ENCODE data around the gene KRIT1. TPM values are rescaled to one million over a fixed set of nuclear protein-coding genes. Genes with fewer than 3 reads are reported as not detected.
A peak's percentile ranks its signal among the peaks of the same experiment; 100 is the strongest.
"Not testable (repeated sequence)": the region's sequence is repeated elsewhere in the genome, so short reads cannot be mapped to it uniquely, and the experiment has no call there.

KRIT1 gene
- total RNA-seq, 3 donors from 2014 or later, result 30.4 to 30.7 (median 30.4) TPM

DNA sequence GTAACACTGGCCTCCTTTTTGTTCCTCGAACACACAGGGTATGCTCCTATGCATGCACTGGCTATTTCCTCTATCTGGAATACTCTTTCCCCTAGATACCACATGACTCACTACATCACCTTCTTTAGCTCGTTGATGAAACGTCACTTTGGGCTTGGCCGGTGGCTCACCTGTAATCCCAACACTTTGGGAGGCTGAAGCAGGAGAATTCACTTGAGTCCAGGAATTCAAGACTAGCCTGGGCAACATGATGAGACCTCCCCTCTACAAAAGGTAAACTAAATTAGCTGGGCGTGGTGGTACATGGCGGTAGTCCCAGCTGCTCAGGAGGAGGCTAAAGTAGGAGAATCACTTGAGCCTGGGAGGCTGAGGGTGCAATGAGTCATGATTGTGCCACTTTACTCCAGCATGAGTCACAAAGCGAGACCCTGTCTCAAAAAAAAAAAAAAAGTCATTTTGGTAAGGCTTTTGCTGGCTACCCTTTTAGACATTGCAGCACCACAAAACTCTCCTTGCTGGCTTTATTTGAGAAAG is 14.6 kb upstream of the KRIT1 start:
- Mint-ChIP-seq H3K27me3 (ENCODE audit: low read depth) (no peaks in the 10 kb centered on the region), H3K4me1 (ENCODE audit: low read depth) (peaks cover 13% of the 10 kb centered on the region), H3K36me3 (ENCODE audit: insufficient read depth) (peaks cover 8% of the 10 kb centered on the region), H3K9me3 (no peaks in the 10 kb centered on the region), H3K4me3 (no peak overlapping the region)
- DNase-seq (no peak), ATAC-seq (no peak)

- H3K4me1 Mint-ChIP-seq (ENCODE audit: low read depth), result peaks cover 18% of the 10 kb centered on the region
- H3K4me3 Mint-ChIP-seq, result no peak overlapping the region
- DNase-seq (no peak), ATAC-seq (no peak)
- H3K27me3 Mint-ChIP-seq (ENCODE audit: low read depth), result no peaks in the 10 kb centered on the region
- peaks cover 12% of the 10 kb centered on the region for H3K36me3 Mint-ChIP-seq (ENCODE audit: insufficient read depth)
- peaks cover 4% of the 10 kb centered on the region for H3K9me3 Mint-ChIP-seq
Measured at GRCh38 chr7:92259610-92260247, 14.0 kb upstream of the KRIT1 start.

GRCh38 chr7:92259062-92259461 is 13.3 kb upstream of the KRIT1 start:
- no peak overlapping the region for H3K4me3 Mint-ChIP-seq
- ATAC-seq, result no peak
- no peak for DNase-seq
- H3K4me1 Mint-ChIP-seq (ENCODE audit: low read depth), result peaks cover 19% of the 10 kb centered on the region
- H3K27me3 Mint-ChIP-seq (ENCODE audit: low read depth), result no peaks in the 10 kb centered on the region
- peaks cover 4% of the 10 kb centered on the region for H3K9me3 Mint-ChIP-seq
- H3K36me3 Mint-ChIP-seq (ENCODE audit: insufficient read depth), result peaks cover 12% of the 10 kb centered on the region

DNA sequence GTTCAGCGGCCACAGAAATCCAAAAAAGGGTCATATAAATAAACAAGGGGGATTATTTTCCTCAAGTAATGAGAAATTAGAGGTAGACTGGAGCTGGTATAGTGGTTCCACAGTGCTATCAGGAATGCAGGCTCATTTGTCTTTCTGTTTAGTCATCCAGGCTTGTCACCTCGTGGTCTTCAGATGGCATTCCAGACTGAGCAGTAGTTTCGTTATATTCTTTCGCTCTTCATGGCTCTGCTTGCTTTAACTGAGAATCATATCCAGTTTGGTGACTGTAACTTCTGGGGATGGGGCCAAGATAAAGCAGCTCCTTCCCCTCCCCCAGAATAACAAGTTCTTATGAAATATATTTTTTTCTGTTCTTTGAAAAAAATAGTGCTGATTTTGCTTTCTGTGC is 9.6 kb upstream of the KRIT1 start:
- DNase-seq (no peak), ATAC-seq (no peak)
- no peak overlapping the region for H3K4me3 Mint-ChIP-seq
- peaks cover 4% of the 10 kb centered on the region for H3K9me3 Mint-ChIP-seq
- peaks cover 19% of the 10 kb centered on the region for H3K36me3 Mint-ChIP-seq (ENCODE audit: insufficient read depth)
- H3K4me1 Mint-ChIP-seq (ENCODE audit: low read depth), result peaks cover 29% of the 10 kb centered on the region
- no peaks in the 10 kb centered on the region for H3K27me3 Mint-ChIP-seq (ENCODE audit: low read depth)

GRCh38 chr7:92254800-92255199 is 9.1 kb upstream of the KRIT1 start:
- ATAC-seq; DNase-seq; H3K27me3 Mint-ChIP-seq (ENCODE audit: low read depth); H3K4me3 Mint-ChIP-seq; H3K9me3 Mint-ChIP-seq: not testable (repeated sequence)
- peaks cover 25% of the 10 kb centered on the region for H3K4me1 Mint-ChIP-seq (ENCODE audit: low read depth)
- peaks cover 16% of the 10 kb centered on the region for H3K36me3 Mint-ChIP-seq (ENCODE audit: insufficient read depth)

DNA sequence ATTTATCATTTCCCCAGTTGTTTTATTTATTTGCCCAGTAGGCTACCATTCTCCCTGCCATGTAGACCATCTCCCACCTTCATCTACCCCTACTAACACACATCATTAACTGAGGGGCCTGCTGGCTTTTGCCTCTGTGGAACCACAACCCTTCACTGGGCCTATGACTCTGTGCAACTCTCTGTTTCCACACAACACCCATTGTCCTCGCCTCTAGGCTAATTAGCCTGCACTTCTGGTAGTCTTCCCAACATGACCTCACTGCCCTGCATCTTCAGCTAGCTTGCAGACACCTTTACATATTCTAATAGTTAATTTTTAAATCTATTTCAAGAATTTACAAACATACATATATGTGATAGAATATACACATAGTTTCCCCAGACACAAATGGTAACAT is 7.5 kb upstream of the KRIT1 start:
- DNase-seq (no peak), ATAC-seq (no peak)
- no peaks in the 10 kb centered on the region for H3K27me3 Mint-ChIP-seq (ENCODE audit: low read depth)
- H3K9me3 Mint-ChIP-seq, result peaks cover 4% of the 10 kb centered on the region
- H3K36me3 Mint-ChIP-seq (ENCODE audit: insufficient read depth), result peaks cover 14% of the 10 kb centered on the region
- H3K4me3 Mint-ChIP-seq, result no peak overlapping the region
- H3K4me1 Mint-ChIP-seq (ENCODE audit: low read depth), result peaks cover 27% of the 10 kb centered on the region

DNA sequence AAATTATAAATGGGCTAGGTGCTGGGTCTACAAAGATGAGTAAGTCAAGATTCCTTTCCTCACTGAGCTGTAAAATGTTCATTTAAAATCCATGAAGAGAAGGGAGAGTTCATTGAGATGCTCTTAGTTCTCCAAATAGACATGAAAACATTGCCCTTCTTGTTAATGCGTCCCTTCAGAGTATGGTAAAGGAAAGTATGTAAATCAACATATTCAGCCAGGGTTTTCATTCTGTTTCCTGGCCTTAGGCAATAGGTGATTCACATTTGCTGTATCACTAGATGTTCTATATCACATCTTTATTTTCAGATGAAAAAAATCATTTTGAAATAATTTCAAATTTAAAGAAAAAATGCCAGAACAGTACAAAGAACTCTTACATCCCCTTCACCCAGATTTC is 5.5 kb upstream of the KRIT1 start:
- H3K4me1 Mint-ChIP-seq (ENCODE audit: low read depth), result peaks cover 41% of the 10 kb centered on the region
- peaks cover 4% of the 10 kb centered on the region for H3K9me3 Mint-ChIP-seq
- peaks cover 14% of the 10 kb centered on the region for H3K36me3 Mint-ChIP-seq (ENCODE audit: insufficient read depth)
- H3K27me3 Mint-ChIP-seq (ENCODE audit: low read depth), result no peaks in the 10 kb centered on the region
- ATAC-seq (no peak), DNase-seq (no peak)
- no peak overlapping the region for H3K4me3 Mint-ChIP-seq

DNA sequence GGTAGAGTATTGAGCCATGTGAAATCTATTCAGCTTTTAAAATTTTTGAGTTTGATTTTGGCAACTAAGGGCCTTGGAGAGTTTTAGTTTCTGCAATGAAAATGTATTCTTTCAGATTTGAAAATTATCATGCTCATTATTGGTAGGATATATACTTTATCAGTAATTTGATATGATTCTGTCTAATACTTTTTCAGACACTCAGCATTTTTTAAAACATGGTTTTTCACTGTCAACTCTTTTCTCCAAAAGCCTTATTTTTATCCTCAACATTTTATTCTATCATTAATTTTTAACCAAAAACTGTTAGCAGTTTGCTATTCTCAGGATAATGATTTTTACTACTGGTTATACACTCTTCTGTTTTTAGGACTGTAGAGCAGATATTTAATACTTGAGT is 4.9 kb upstream of the KRIT1 start:
- ATAC-seq, result no peak
- H3K36me3 Mint-ChIP-seq (ENCODE audit: insufficient read depth), result peaks cover 14% of the 10 kb centered on the region

GRCh38 chr7:92246360-92247101 is 817 bp upstream of the KRIT1 start:
- DNase-seq, result peak; percentile 8
- H3K27me3 Mint-ChIP-seq (ENCODE audit: low read depth), result no peaks in the 10 kb centered on the region
- no peaks in the 10 kb centered on the region for H3K9me3 Mint-ChIP-seq
- peak overlapping the region; percentile 91 for H3K4me3 Mint-ChIP-seq
- H3K4me1 Mint-ChIP-seq (ENCODE audit: low read depth), result peaks cover 41% of the 10 kb centered on the region
- peak; percentile 32 to 41 for ATAC-seq
- H3K36me3 Mint-ChIP-seq (ENCODE audit: insufficient read depth), result peaks cover 2% of the 10 kb centered on the region

More for the DNA sequence above, 4.9 kb upstream of the KRIT1 start:
- Mint-ChIP-seq H3K9me3 (peaks cover 4% of the 10 kb centered on the region), H3K4me3 (no peak overlapping the region), H3K27me3 (ENCODE audit: low read depth) (no peaks in the 10 kb centered on the region), H3K4me1 (ENCODE audit: low read depth) (peaks cover 37% of the 10 kb centered on the region)
- no peak for DNase-seq

DNA sequence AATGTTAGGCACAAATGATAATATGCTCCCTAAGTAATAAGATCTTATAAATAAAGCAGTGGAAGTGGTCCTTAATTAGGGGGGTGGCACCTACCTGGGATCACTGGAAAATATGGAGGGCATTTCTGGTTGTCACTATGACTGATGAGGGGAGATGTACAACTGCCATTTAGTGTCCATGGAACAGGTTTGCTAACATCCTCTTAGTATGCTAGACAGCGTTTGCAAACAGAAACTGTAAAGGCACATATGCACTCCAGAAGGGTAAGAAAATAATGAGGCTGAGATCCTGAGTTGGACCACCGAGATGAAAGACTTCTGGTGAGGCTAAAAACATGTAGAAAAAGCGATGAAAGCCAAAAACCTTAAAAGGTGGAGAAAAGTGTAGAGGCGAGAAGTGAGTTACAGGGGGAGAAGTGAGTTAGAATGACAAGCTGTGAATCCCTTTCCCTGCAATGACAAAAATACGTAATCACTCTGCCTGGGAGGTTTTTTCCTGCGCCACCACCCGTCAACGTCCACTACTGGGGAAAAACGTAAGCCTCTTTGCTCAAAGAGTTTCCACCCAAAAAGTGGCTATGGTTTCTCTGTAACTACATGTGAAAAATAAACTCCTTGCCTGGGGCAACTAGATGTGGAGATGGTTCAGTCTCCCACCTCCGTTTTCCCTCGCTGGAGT is 767 bp downstream of the KRIT1 start:
- Mint-ChIP-seq H3K4me3 (peak overlapping the region; percentile 96), H3K4me1 (ENCODE audit: low read depth) (peaks cover 38% of the 10 kb centered on the region), H3K9me3 (no peaks in the 10 kb centered on the region), H3K27me3 (ENCODE audit: low read depth) (no peaks in the 10 kb centered on the region), H3K36me3 (ENCODE audit: insufficient read depth) (peaks cover 7% of the 10 kb centered on the region)
- ATAC-seq (peak; percentile 2), DNase-seq (no peak)

DNA sequence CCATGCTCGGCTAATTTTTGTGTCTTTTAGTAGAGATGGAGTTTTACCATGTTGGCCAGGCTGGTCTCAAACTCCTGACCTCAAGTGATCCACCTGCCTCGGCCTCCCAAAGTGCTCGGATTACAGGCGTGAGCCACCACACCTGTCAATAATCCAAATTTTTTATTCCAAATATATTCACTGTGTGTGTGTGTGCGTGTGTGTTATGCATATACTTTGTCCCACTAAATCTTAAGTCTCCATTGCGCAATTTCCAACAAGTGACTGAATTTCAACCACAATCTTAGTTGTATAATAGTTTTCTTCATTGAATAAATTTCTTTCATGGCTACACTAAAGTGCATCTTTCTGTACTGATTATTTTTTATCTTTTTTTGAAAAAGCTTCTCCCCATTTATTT is 2.7 kb downstream of the KRIT1 start:
- Mint-ChIP-seq H3K9me3 (no peaks in the 10 kb centered on the region), H3K27me3 (ENCODE audit: low read depth) (no peaks in the 10 kb centered on the region), H3K36me3 (ENCODE audit: insufficient read depth) (peaks cover 12% of the 10 kb centered on the region), H3K4me1 (ENCODE audit: low read depth) (peaks cover 32% of the 10 kb centered on the region), H3K4me3 (no peak overlapping the region)
- no peak for DNase-seq
- no peak for ATAC-seq

- Mint-ChIP-seq H3K4me3 (no peak overlapping the region), H3K27me3 (ENCODE audit: low read depth) (no peaks in the 10 kb centered on the region), H3K9me3 (peaks cover 3% of the 10 kb centered on the region), H3K36me3 (ENCODE audit: insufficient read depth) (peaks cover 52% of the 10 kb centered on the region), H3K4me1 (ENCODE audit: low read depth) (peaks cover 6% of the 10 kb centered on the region)
- DNase-seq (no peak), ATAC-seq (no peak)
Measured at GRCh38 chr7:92230547-92230946, 15.2 kb downstream of the KRIT1 start.

GRCh38 chr7:92228742-92229141 is 17.0 kb downstream of the KRIT1 start:
- Mint-ChIP-seq H3K4me1 (ENCODE audit: low read depth) (peaks cover 6% of the 10 kb centered on the region), H3K36me3 (ENCODE audit: insufficient read depth) (peaks cover 54% of the 10 kb centered on the region), H3K27me3 (ENCODE audit: low read depth) (no peaks in the 10 kb centered on the region), H3K9me3 (peaks cover 3% of the 10 kb centered on the region), H3K4me3 (no peak overlapping the region)
- no peak for DNase-seq
- no peak for ATAC-seq

DNA sequence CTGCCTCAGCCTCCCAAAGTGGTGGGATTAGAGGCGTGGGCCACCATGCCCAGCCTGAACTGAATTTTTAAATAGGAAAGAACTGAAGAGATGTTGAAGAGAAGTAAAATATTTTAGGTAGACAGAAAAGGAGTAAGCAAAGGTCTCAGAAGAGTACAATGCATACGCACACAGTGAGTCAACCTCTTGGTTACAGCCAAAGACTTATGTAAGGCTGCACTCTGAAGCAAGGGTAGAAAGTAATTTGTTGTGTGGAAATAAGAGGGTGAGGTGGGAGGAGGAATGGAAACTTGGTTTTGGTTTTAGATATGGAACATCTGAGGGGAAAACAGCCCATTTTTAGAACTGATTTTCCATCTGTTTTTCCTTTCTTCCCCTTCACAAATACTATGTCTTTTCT is 17.6 kb downstream of the KRIT1 start:
- H3K4me1 Mint-ChIP-seq (ENCODE audit: low read depth), result peaks cover 6% of the 10 kb centered on the region

More for the DNA sequence above, 17.6 kb downstream of the KRIT1 start:
- Mint-ChIP-seq H3K36me3 (ENCODE audit: insufficient read depth) (peaks cover 52% of the 10 kb centered on the region), H3K9me3 (peaks cover 3% of the 10 kb centered on the region), H3K27me3 (ENCODE audit: low read depth) (no peaks in the 10 kb centered on the region), H3K4me3 (no peak overlapping the region)
- ATAC-seq, result no peak
- no peak for DNase-seq
